A375 (cell line): ENCODE measurements around the gene CLEC3B. TPM values are rescaled to one million over a fixed set of nuclear protein-coding genes. Genes with fewer than 3 reads are reported as not detected.

Experiments
- small RNA-seq: library from RNA; depleted of rRNA; stranded (forward); fragments of <200 nt; gene quantifications from one replicate; pipeline ENCODE3, GENCODE V24; 2014
- total RNA-seq: library from RNA; depleted of rRNA; stranded (reverse); fragments of >200 nt; shearing (Covaris generic); gene quantifications from 2 replicates; pipeline ENCODE4 v1.2.3, GENCODE V29; 2014; rRNA removed

CLEC3B gene
- total RNA-seq: 0.21 and 0.60 TPM in 2 replicates

DNA sequence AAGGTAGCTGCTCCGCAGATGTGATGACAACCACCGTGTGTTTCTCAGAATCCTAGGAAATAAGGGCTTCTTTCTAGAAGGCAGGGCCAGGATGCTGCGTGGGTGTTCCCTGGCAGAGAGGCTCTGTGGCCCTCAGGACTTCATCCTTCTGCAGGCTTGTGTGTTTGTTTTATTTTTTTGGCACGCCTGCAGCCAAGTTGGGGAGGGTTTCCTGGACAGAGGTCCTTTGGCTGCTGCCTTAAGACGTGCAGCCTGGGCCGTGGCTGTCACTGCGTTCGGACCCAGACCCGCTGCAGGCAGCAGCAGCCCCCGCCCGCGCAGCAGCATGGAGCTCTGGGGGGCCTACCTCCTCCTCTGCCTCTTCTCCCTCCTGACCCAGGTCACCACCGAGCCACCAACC is at the start of gene CLEC3B:
Gene CLEC3B (plus strand): TSS at position 266 of the 400 bp plus-strand sequence. CDS start 60 bp downstream, at position 326.

Small RNA genes within 50 kb of the gene (small RNA-seq; reads per million reads assigned to genes)
- 0.17 reads per million for gene RNU5B-3P

Other genes with a start within 250 kb of the CLEC3B start
- 22.3 and 27.7 TPM in 2 replicates for gene TMEM42, start 164.4 kb upstream of the CLEC3B start, total RNA-seq
- gene TGM4, start 151.7 kb upstream of the CLEC3B start, total RNA-seq: 0.80 TPM in 1 of 2 replicates, not detected in the other
- gene ZDHHC3, start 50.1 kb upstream of the CLEC3B start, total RNA-seq: 48.3 and 51.1 TPM in 2 replicates
- gene EXOSC7, start 50.1 kb upstream of the CLEC3B start, total RNA-seq: 67.9 and 69.1 TPM in 2 replicates
- gene CDCP1, start 120.1 kb downstream of the CLEC3B start, total RNA-seq: 5.0 and 5.4 TPM in 2 replicates
- 17.0 and 17.2 TPM in 2 replicates for gene TMEM158, start 200.0 kb downstream of the CLEC3B start, total RNA-seq